Astrocyte (in vitro differentiated cells and primary cell): ENCODE results near the gene ABCC1. TPM values are rescaled to one million over a fixed set of nuclear protein-coding genes. Genes with fewer than 3 reads are reported as not detected.
A peak's percentile ranks its signal among the peaks of the same experiment; 100 is the strongest.

Experiments used
- DNase-seq: peaks from one replicate; pipeline ENCODE4 v3.0.0-alpha.2; 2010; ENCODE audit warnings: low read depth
- FAIRE-seq: peaks from 2 replicates; lab custom pipeline; 2011; peaks lifted over from hg19 to GRCh38; lab: Jason Lieb, UNC
- H2AFZ ChIP-seq: 2 replicates; pipeline ENCODE4 v1.6.0; 2012; ENCODE audit warnings: low read depth, low read length, inconsistent platforms
- H3K27ac ChIP-seq: 2 replicates; pipeline ENCODE4 v1.5.1; 2011; ENCODE audit warnings: low read depth, low read length, inconsistent platforms
- H3K27me3 ChIP-seq: 2 replicates; pipeline ENCODE4 v1.6.0; 2011; ENCODE audit warnings: low read length, inconsistent platforms; ENCODE audit not compliant: insufficient read depth
- H3K36me3 ChIP-seq: 2 replicates; pipeline ENCODE4 v1.5.1; 2011; ENCODE audit warnings: low read length, inconsistent platforms; ENCODE audit not compliant: insufficient read depth
- H3K4me1 ChIP-seq: 2 replicates; pipeline ENCODE4 v1.5.1; 2011; ENCODE audit warnings: low read length, inconsistent platforms; ENCODE audit not compliant: insufficient read depth
- H3K4me2 ChIP-seq: 2 replicates; pipeline ENCODE4 v1.6.0; 2012; ENCODE audit warnings: low read length, inconsistent platforms
- H3K4me3 ChIP-seq: 2 replicates; pipeline ENCODE4 v1.5.1; 2011; ENCODE audit warnings: low read depth, mild to moderate bottlenecking, low read length, inconsistent platforms; ENCODE audit not compliant: insufficient read depth
- H3K79me2 ChIP-seq: 2 replicates; pipeline ENCODE4 v1.6.0; 2012; ENCODE audit warnings: mild to moderate bottlenecking, low read length, inconsistent platforms; ENCODE audit not compliant: insufficient read depth
- H3K9ac ChIP-seq: 2 replicates; pipeline ENCODE4 v1.6.0; 2012; ENCODE audit warnings: mild to moderate bottlenecking, low read length, inconsistent platforms
- H3K9me3 ChIP-seq: 2 replicates; pipeline ENCODE4 v1.5.1; 2012; ENCODE audit warnings: low read depth, mild to moderate bottlenecking, low read length, inconsistent platforms; ENCODE audit not compliant: insufficient read depth
- H4K20me1 ChIP-seq: 2 replicates; pipeline ENCODE4 v1.6.0; 2012; ENCODE audit warnings: low read length, inconsistent platforms; ENCODE audit not compliant: insufficient read depth
- H3K27ac Mint-ChIP-seq: one replicate; pipeline ENCODE4 v1.8.0; 2021; ENCODE audit warnings: mild to moderate bottlenecking, mixed read lengths; ENCODE audit not compliant: unreplicated experiment
- H3K27me3 Mint-ChIP-seq: one replicate; pipeline ENCODE4 v1.8.0; 2021; ENCODE audit warnings: low read depth, mixed read lengths; ENCODE audit not compliant: unreplicated experiment
- H3K36me3 Mint-ChIP-seq: one replicate; pipeline ENCODE4 v1.8.0; 2021; ENCODE audit warnings: low read depth, mixed read lengths; ENCODE audit not compliant: unreplicated experiment
- H3K4me1 Mint-ChIP-seq: one replicate; pipeline ENCODE4 v1.8.0; 2021; ENCODE audit warnings: low read depth, mixed read lengths; ENCODE audit not compliant: unreplicated experiment
- H3K4me3 Mint-ChIP-seq: one replicate; pipeline ENCODE4 v1.8.0; 2021; ENCODE audit warnings: mild to moderate bottlenecking, moderate library complexity, mixed read lengths; ENCODE audit not compliant: unreplicated experiment
- H3K9me3 Mint-ChIP-seq: one replicate; pipeline ENCODE4 v1.8.0; 2021; ENCODE audit warnings: mild to moderate bottlenecking, mixed read lengths; ENCODE audit not compliant: unreplicated experiment
- EZH2 ChIP-seq: IDR thresholded peaks from 2 replicates; pipeline ENCODE4 v1.6.1; 2012; ENCODE audit warnings: mild to moderate bottlenecking, low read length, inconsistent platforms; ENCODE audit not compliant: insufficient read depth
- total RNA-seq: library from RNA; stranded (reverse); gene quantifications from 2 replicates; pipeline ENCODE4 v1.2.1, GENCODE V29; 2021
- TF ChIP-seq, protein P1 (sequence below): IDR thresholded peaks from 2 replicates; pipeline ENCODE4 v1.5.1; 2011; ENCODE audit warnings: low read depth, mild to moderate bottlenecking, inconsistent platforms, low read length, moderate library complexity; ENCODE audit not compliant: insufficient read depth

The ABCC1 gene
- total RNA-seq, 1 donor from 2014 or later = 42.1 TPM

DNA sequence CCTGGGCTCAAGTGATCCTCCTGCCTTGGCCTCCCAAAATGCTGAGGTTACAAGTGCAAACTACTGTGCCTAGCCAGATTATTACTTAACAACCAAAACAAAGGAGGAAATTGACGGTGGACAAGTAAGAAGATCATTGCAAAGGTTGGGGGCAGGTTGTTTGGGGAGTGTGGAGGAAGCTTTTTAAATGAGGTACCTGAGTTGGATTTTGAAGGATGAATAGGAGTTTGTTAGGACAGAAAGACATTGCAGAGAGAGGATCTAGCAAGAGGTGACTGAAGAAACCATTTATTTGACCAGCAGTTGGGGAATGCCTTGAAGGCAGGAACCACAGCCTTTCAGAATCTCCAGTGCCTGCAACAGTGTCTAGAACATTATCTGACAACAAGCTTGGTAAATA lies 51.3 kb downstream of the ABCC1 start:
- Histone ChIP-seq H3K27me3 (no peaks in the 10 kb centered on the region), H3K4me3 (no peak overlapping the region), H3K27ac (no peak overlapping the region), H3K79me2 (peaks cover 50% of the 10 kb centered on the region), H3K4me1 (peaks cover 41% of the 10 kb centered on the region), H2AFZ (no peak overlapping the region), H3K36me3 (no peaks in the 10 kb centered on the region), H3K4me2 (no peak overlapping the region), H3K9me3 (no peaks in the 10 kb centered on the region), H3K9ac (no peak overlapping the region), H4K20me1 (peaks cover 5% of the 10 kb centered on the region)
- no peaks in the 10 kb centered on the region for H3K9me3 Mint-ChIP-seq
- DNase-seq (no peak), FAIRE-seq (no peak)
- H3K4me3 Mint-ChIP-seq = no peak overlapping the region
- H3K36me3 Mint-ChIP-seq = peaks cover 3% of the 10 kb centered on the region
- TF ChIP-seq, protein P1, sequence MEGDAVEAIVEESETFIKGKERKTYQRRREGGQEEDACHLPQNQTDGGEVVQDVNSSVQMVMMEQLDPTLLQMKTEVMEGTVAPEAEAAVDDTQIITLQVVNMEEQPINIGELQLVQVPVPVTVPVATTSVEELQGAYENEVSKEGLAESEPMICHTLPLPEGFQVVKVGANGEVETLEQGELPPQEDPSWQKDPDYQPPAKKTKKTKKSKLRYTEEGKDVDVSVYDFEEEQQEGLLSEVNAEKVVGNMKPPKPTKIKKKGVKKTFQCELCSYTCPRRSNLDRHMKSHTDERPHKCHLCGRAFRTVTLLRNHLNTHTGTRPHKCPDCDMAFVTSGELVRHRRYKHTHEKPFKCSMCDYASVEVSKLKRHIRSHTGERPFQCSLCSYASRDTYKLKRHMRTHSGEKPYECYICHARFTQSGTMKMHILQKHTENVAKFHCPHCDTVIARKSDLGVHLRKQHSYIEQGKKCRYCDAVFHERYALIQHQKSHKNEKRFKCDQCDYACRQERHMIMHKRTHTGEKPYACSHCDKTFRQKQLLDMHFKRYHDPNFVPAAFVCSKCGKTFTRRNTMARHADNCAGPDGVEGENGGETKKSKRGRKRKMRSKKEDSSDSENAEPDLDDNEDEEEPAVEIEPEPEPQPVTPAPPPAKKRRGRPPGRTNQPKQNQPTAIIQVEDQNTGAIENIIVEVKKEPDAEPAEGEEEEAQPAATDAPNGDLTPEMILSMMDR = no peak
- TF ChIP-seq EZH2 = no peak
- H3K4me1 Mint-ChIP-seq = peaks cover 31% of the 10 kb centered on the region
- H3K27me3 Mint-ChIP-seq = no peaks in the 10 kb centered on the region
- H3K27ac Mint-ChIP-seq = no peak overlapping the region

DNA sequence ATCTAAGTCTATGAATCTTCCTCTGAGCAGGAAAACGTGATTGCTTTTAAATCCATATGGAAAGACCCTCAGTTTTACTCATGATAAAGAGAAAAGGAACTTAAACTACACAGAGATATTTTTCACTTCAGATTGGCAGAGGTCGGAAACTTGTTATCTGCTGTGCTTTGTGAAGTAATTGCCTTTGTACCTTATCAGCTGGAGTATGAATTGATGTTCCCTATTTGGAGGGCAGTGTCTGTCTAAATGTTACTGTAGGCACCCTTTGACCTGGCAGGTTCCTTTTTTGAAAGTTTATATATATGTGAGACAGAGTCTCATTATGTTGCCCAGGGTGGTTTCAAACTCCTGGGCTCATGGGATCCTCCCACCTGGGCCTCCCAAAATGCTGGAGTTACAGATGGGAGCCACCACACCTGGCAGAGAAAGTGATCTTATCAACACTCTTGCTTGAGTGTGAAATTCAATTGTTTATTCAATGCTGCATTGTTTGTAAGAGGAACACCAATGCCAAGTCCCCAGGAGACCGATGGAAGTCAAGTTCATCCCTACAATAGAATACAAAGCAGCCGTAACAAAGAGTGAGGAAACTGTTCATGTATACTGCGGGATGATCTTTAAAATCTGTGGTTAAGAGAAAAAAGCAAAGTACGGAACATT lies 52.3 kb downstream of the ABCC1 start:
- no peak overlapping the region for H3K27ac Mint-ChIP-seq
- Histone ChIP-seq H3K4me3 (no peak overlapping the region), H3K79me2 (peaks cover 51% of the 10 kb centered on the region), H3K9me3 (no peaks in the 10 kb centered on the region), H3K27me3 (no peaks in the 10 kb centered on the region), H3K36me3 (no peaks in the 10 kb centered on the region), H4K20me1 (no peaks in the 10 kb centered on the region), H3K27ac (no peak overlapping the region), H3K4me1 (peaks cover 40% of the 10 kb centered on the region), H2AFZ (no peak overlapping the region), H3K9ac (no peak overlapping the region), H3K4me2 (no peak overlapping the region)
- FAIRE-seq (no peak), DNase-seq (no peak)
- no peaks in the 10 kb centered on the region for H3K27me3 Mint-ChIP-seq
- H3K4me3 Mint-ChIP-seq = no peak overlapping the region
- peaks cover 26% of the 10 kb centered on the region for H3K4me1 Mint-ChIP-seq
- TF ChIP-seq, protein P1 = no peak
- no peak for TF ChIP-seq EZH2
- no peaks in the 10 kb centered on the region for H3K9me3 Mint-ChIP-seq
- peaks cover 3% of the 10 kb centered on the region for H3K36me3 Mint-ChIP-seq

DNA sequence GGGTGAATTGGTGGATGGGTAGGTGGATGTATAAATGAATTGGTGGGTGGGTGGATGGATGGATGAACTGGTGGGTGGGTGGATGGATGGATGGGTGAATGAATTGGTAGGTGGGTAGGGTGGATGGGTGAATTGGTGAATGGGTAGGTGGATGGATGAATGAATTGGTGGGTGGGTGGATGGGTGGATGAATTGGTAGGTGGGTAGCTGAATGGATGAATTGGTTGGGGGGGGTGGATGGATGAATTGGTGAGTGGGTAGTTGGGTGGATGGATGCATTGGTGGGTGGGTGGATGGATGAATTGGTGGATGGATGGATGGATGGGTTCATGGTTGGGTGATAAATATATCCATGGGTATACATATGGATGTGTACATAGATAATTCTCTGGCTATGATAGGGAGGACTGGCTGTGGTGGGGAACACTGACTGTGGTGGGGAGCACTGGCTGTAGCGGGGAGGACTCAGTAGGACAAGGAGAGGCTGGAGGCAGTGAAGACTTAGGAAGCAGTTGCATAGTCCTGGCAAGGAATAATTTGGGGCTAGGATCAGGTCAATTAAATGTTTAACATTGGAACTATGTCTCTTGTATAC lies 54.4 kb downstream of the ABCC1 start:
- H3K27me3 Mint-ChIP-seq = no peaks in the 10 kb centered on the region
- peaks cover 25% of the 10 kb centered on the region for H3K4me1 ChIP-seq
- peaks cover 4% of the 10 kb centered on the region for H4K20me1 ChIP-seq
- H3K36me3 ChIP-seq = no peaks in the 10 kb centered on the region
- peaks cover 3% of the 10 kb centered on the region for H3K36me3 Mint-ChIP-seq
- DNase-seq = no peak
- H3K79me2 ChIP-seq = peaks cover 58% of the 10 kb centered on the region
- H3K9me3 ChIP-seq = no peaks in the 10 kb centered on the region
- H3K27ac Mint-ChIP-seq = peak overlapping the region; percentile 34
- no peak overlapping the region for H2AFZ ChIP-seq
- no peaks in the 10 kb centered on the region for H3K27me3 ChIP-seq
- peak overlapping the region; percentile 75 for H3K4me2 ChIP-seq
- H3K27ac ChIP-seq = peak overlapping the region; percentile 78
- peaks cover 22% of the 10 kb centered on the region for H3K4me1 Mint-ChIP-seq
- H3K9me3 Mint-ChIP-seq = no peaks in the 10 kb centered on the region
- H3K4me3 ChIP-seq = no peak overlapping the region
- no peak for FAIRE-seq
- H3K9ac ChIP-seq = no peak overlapping the region
- no peak for TF ChIP-seq EZH2
- TF ChIP-seq, protein P1 = no peak
- no peak overlapping the region for H3K4me3 Mint-ChIP-seq
